ENCODE measurements around the gene CKM.
A peak's percentile ranks its signal among the peaks of the same experiment; 100 is the strongest.
"Not testable (repeated sequence)": the region's sequence is repeated elsewhere in the genome, so short reads cannot be mapped to it uniquely, and the experiment has no call there.

Gene CKM

DNA sequence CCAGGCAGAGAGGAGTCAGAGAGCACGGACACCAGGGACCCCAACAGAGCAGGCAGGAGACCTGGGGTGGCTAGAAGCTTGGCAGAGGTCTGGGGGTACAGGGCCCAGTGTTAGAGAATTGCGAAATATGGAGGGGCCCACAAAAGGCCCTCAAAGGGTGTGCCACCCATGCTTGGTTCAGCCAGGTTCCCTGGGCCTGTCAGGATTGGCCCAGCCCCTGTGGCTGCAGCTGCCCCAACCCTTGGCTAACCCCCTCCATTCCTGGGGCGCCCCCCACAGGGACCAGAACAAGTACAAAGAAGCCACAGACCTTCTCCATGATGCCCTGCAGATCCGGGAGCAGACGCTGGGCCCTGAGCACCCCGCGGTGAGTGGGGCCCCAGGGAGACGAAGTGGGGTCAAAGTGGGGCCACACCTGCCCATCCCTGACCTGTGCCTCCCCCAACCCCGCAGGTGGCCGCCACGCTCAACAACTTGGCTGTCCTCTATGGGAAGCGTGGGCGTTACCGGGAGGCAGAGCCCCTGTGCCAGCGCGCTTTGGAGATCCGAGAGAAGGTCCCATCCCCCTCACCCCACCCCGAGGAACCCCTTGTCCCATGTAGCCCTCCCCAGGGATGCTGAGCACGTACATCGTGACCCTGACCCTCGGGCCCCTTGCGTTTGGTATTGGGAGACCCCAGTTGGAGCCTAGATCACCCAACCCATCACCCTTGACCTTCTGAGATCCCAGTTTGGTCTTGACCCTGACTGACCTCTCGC is 25.9 kb upstream of the CKM start:
- DNase-seq, result no peak

DNA sequence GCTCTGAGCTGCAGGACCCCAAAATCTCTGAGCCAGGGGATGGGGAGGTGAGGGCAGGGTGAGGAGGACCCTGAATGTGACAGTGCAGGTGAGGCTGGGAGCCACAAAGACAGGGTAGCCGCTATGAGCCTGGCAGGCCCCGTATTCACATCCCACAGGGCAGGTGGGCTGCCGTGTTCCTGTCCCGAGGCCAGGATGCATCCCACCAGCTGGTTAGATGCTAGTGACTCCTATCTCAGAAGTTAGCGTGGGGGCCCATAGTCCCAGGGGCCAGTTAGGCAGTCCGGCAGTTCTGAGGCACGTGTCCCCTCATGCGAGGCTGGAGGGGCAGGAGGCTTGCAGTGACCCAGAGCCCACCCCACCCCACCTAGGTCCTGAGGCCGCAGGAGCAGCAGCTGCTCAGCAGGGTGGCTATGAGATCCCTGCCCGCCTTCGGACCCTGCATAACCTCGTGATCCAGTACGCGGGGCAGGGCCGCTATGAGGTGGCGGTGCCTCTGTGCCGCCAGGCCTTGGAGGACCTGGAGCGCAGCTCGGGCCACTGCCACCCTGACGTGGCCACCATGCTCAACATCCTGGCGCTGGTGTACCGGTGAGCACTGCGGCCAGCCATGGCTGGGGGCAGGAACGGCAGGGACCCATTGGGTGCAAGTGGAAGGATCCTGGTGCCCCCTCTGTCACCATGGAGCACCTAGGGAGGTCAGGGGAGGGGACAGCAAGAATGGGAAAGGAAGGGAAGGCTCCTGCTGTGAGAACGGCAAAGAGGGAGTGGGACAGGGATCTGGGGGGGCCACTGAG is 25.1 kb upstream of the CKM start:
- DNase-seq, result no peak

DNA sequence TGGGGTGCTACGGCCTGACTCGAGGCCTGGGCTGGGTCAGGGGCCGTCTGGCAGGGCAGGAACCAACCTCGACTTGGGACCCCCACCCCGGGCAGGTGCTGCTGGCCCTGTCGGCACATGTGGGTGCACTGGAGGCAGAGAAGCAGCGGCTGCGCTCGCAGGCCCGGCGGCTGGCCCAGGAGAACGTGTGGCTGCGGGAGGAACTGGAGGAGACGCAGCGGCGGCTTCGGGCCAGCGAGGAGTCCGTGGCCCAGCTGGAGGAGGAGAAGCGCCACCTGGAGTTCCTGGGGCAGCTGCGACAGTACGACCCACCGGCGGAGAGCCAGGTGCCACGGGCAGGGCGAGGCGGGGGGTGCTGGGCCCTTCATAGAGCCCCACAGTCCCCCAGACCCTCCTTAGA is 23.8 kb upstream of the CKM start:
- DNase-seq, result no peak

- DNase-seq, result no peak
These were observed 22.8 kb upstream of the CKM start for GRCh38 chr19:45345506-45345860.

DNA sequence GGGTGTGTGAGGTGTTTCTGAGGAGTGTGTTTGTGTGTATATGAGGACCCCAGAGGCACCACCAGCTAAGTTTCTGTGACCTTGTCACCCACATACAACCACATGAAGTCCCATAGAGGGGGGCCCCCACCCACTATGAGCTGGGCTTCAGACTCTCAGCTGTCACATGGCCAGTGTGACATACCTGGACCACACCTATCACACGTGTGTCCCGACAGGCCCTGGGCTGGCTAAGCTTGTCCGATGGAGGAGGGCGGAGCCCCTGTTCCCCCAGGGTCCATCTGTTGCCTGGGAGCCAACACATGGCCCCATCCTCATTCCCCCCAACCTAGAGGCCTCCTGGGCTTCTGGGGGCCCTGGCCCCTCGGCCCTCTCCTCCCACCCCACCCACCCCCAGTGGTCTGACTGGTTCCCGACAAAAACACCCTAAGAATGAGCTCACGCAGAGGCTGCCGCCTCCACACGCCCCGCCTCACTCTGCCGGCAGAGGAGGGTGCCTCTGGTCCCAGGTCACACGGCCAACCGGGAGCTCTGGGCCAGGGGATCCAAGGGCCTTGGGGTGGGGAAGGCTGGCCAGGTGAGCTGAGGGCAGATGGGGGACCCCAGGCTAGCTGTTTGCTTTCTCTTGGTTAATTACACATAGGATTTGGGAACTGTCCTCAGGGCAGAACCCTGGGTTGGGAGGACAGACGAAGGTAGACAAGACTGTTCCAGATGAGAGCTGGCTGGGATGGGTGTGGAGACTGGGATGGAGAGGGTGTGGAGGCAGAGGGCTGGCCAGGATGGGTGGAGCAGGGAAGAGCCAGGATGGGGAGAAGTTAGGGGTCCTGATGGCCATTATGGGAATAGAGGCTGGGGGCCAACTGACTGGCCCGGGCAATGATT is 22.2 kb upstream of the CKM start:
- no peak for DNase-seq

DNA sequence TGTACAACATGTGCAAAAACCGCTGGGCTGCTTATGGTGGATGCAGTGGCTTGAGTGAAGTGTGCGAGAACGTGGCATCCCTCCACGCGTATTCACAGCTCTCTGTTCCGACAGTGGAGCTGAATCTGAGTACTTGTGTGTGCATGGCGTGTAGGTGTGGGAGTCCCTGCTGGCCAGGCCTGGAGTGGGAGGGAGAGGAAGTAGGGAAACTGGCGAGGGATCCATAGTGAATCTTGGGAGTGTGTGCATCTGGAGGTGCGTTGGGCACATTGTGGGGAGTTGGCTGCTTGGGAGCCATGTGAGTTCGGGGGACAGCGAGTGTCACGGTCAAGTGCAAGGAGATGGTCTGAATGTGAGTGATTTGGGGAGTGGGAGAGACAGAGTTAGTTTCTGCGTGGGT is 20.2 kb upstream of the CKM start:
- no peak for DNase-seq

- DNase-seq, result no peak
These were observed 18.3 kb upstream of the CKM start for GRCh38 chr19:45340899-45341453.

DNA sequence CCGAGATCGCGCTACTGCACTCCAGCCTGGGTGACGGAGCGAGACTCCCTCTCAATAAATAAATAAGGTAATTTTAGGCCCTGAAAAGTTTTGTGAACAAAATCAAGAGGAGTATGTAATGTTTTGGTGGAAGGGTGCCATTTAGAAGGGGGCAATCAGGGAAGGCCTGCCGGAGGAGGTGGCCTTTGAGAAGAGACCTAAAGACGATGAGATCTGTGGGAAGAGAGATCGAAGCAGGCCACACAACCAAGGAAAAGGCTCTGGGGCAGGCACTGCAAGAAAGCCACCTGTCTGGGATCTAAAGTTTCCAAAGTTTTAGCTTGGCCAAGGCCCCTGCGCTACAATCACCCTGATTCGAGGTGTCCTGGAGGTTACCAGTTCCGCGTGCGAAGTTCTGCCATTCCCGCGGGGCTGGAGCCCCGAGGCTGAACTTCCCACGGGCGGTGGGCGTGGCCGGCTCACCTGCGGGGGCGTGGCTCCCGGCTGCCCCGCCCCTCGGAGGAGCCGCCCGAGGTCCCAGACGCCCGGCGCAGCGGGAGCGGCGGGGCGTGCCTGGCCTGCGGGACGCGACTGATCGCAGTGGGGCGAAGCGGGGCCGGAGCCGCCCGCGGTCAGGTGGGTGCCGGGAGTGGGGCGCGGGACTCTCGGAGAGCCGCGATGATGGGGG is 17.7 kb upstream of the CKM start, which contains the start of gene KLC3:
TSS of gene KLC3 (plus strand) at position 519 of the 667 bp plus-strand sequence. CDS start 4,792 bp downstream, outside the sequence.
- peak; percentile 49 for DNase-seq

DNA sequence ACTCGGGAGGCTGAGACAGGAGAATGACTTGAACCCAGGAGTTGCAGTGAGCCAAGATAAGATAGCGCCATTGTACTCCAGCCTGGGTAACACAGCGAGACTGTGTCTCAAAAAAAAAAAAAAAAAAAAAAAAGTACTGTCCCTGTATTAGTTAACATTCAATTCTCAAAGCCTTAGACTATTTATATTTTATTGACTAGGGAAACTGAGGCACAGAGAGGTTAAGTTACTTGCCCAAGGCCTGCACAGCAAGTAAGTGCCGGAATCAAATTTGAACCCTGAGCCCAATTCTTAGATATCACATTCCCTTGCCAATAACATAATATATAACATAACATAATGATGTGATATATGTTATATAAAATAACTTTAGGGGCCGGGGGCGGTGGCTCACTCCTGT is 17.0 kb upstream of the CKM start:
- no peak for DNase-seq

DNA sequence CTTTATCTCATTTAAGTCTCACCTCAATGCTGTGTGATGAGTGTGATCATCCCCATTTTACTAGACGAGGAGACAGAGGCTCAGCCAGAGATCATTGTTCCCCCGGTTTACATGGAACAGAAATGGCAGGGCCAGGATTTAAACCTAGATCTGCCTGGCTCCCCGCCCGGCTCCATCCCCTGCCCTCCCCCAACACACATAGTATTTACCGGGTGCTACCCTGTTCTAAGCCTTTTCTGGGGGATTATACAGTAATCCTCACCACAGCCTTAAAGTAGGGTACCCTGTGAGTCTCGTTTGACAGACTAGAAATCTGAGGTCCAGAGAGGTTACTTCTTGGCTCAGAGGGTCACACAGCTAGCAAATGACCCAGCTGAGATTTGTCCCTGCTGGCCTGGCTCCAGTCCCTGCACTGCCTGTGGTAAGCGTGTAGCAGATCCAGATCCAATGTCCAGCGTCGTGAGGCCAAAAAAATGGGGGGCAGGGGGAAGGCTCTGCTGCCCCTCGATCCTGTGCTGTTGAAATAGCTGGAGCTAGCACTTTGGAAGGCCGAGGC is 14.1 kb upstream of the CKM start:
- no peak for DNase-seq

DNA sequence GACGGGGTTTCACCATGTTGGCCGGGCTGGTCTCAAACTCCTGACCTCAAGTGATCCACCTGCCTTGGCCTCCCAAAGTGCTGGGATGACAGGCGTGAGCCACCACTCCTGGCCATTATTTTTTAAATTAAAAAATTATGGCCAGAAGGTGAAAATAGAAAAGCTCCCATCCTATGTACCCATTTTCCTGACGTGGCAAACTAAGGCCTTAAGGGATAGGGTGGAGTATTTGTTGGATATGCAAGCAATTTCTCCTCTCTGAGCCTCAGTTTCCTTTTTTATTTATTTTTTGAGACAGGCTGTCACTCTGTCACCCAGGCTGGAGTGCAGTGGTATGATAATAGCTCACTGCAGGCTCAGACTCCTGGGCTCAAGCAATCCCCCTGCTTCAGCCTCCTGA is 12.2 kb upstream of the CKM start:
- DNase-seq, result not testable (repeated sequence)

DNA sequence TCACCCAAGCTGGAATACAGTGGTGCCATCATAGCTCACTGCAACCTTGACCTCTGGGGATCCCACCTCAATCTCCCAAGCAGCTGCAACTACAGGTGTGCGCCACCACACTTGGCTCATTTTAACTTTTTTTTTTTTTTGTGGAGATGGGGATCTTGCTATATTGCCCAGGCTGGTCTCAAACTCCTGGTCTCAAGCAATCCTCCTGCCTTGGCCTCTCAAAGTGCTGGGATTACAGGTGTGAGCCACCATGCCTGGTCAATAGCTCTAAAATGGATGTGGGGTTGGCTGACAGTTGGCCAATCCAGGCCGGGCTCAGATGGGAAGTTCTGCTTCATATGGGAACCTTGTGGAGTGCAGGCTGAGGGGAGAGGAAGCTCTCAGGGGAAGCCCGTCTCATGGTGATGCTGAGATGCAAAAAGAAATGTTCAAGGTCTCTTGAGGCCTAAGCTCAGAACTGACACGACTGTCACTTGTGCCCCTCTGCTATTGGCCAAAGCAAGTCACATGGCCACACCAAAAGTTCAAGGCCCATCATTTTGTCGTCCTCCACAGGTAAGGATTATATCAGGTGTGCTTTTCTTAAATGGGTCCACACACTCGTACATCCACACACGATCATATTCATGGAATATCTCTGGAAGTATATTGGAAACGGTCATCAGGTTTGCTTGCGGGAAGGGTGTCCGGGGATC is 11.1 kb upstream of the CKM start:
- DNase-seq, result no peak

DNA sequence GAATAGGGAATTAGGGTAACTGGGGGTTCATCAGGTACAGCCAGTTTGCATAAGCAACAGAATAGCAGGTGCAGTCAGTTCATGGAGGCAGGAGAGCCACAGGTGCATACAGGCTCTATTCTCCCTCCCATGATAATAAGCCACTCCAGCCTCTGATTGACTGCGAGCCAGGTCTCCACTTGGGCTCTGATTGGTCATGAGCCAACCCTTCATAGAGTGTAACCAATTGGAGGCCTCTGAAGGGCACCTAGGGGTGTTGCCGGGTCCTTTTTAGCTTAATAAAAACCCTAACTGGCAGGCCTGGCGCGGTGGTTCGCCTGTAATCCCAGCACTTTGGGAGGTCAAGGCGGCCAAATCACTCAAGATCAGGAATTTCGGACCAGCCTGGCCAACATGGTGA is 8.7 kb upstream of the CKM start:
- no peak for DNase-seq

GRCh38 chr19:45327404-45328143 is 4.9 kb upstream of the CKM start:
- no peak for DNase-seq

- no peak for DNase-seq
These were observed 1.8 kb upstream of the CKM start for GRCh38 chr19:45324349-45324907.

DNA sequence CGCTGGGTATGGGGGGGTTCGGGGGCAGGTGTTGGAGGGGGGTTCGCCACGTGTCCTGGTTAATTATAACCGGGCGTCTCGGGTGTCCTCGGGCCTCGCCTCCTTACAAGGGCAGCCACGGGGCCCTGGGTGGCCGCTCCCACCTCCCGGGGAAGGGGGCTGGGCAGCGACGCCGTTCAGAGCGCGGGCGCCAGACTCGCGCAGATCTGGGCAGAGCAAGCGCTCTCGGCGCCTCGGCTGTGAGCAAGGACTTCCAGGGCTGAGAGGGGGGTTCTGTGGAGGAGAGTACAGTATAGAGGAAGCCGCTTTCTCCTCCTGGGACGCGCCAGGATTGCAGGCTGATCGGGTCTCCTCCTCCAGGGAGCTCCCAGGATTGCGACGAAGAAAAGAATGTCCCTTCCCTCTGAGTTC is 1.0 kb upstream of the CKM start:
- no peak for DNase-seq

GRCh38 chr19:45322311-45322710 is 364 bp downstream of the CKM start:
- DNase-seq, result peak; percentile 14

GRCh38 chr19:45321848-45322247 is 827 bp downstream of the CKM start:
- DNase-seq, result no peak

- DNase-seq, result no peak
These were observed 1.5 kb downstream of the CKM start for GRCh38 chr19:45320997-45321775.

DNA sequence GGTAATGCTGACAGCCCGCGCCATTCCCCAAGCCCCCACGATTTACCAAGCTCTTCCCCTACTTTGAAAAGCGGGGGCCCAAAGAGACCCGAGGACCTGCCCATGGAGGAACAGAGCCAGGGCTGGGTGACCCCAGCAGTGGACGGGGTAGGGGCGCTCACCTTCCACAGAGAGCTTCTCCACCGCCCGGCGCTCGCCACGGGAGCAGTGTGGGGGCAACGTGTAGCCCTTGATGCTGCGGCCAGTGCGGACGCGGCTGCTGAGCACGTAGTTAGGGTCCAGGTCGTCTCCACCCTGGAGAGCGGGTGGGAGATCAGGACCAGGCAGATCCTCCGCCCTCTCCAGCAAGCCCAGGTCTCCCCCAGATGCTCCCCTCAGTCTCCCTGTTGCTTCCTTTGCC is 7.4 kb downstream of the CKM start:
- no peak for DNase-seq

All from NCI-H345 (cell line).